ENCODE measurements around the gene CAPN12. TPM values are rescaled to one million over a fixed set of nuclear protein-coding genes. Genes with fewer than 3 reads are reported as not detected.

CAPN12 gene
- total RNA-seq, 3 donors from 2014 or later (not counting 1 experiment from before 2014, with no cell fraction given) = 7.4 to 51.0 (median 26.7) TPM

GRCh38 chr19:38698225-38699026 is 45.8 kb downstream of the CAPN12 start:
- no peaks in the 10 kb centered on the region for H3K27me3 Mint-ChIP-seq (ENCODE audit: low read depth in 2 of 2)
- H3K4me1 ChIP-seq (ENCODE audit: control insufficient read depth, insufficient read depth, low read length) = peaks cover 66% of the 10 kb centered on the region
- no peak for TF ChIP-seq CTCF (IDR thresholded peaks at IDR 0.05)
- H3K4me3 Mint-ChIP-seq = peak overlapping the region; percentile 81
- 71% methylated on average over 22 of the region's 22 CpGs for WGBS (ENCODE audit: insufficient coverage)
- peaks cover 62 to 64% of the 10 kb centered on the region in 2 donors for H3K4me1 Mint-ChIP-seq
- no peak overlapping the region for H3K4me3 ChIP-seq (ENCODE audit: low read length)
- intact Hi-C loops (cut with micrococcal nuclease) = loop anchor here (5.0 kb wide), 1 partner anchor 34 kb away; no protein-coding TSS in a partner anchor
- no peak for DNase-seq
- no peaks in the 10 kb centered on the region for H3K36me3 Mint-ChIP-seq
- peaks cover 38% of the 10 kb centered on the region for H3K36me3 ChIP-seq (ENCODE audit: control insufficient read depth, insufficient read depth, low read length)
- ATAC-seq = no peak
- H3K9me3 ChIP-seq (ENCODE audit: control insufficient read depth, insufficient read depth, low read length) = no peaks in the 10 kb centered on the region
- H3K9me3 Mint-ChIP-seq = no peaks in the 10 kb centered on the region
- H3K27ac Mint-ChIP-seq = peak overlapping the region; percentile 89 to 93
- H3K27me3 ChIP-seq (ENCODE audit: control insufficient read depth, insufficient read depth, low read length) = no peaks in the 10 kb centered on the region
- peak overlapping the region; percentile 14 for H3K27ac ChIP-seq (ENCODE audit: low read length)

- peaks cover 35% of the 10 kb centered on the region for H3K36me3 ChIP-seq (ENCODE audit: control insufficient read depth, insufficient read depth, low read length)
- Mint-ChIP-seq H3K27ac (peak overlapping the region; percentile 89 to 93), H3K27me3 (ENCODE audit: low read depth in 2 of 2) (no peaks in the 10 kb centered on the region), H3K9me3 (no peaks in the 10 kb centered on the region), H3K4me3 (peak overlapping the region; percentile 81), H3K4me1 (peaks cover 70 to 71% of the 10 kb centered on the region in 2 donors), H3K36me3 (no peaks in the 10 kb centered on the region)
- no peak overlapping the region for H3K4me3 ChIP-seq (ENCODE audit: low read length)
- DNase-seq (no peak), ATAC-seq (no peak)
- WGBS (ENCODE audit: insufficient coverage) = 72% methylated on average over 11 of the region's 11 CpGs
- no peaks in the 10 kb centered on the region for H3K9me3 ChIP-seq (ENCODE audit: control insufficient read depth, insufficient read depth, low read length)
- H3K27ac ChIP-seq (ENCODE audit: low read length) = no peak overlapping the region
- H3K4me1 ChIP-seq (ENCODE audit: control insufficient read depth, insufficient read depth, low read length) = peaks cover 74% of the 10 kb centered on the region
- no peaks in the 10 kb centered on the region for H3K27me3 ChIP-seq (ENCODE audit: control insufficient read depth, insufficient read depth, low read length)
- intact Hi-C loops (cut with micrococcal nuclease) = loop anchor here (5.0 kb wide), 1 partner anchor 35 kb away; no protein-coding TSS in a partner anchor
- no peak for TF ChIP-seq CTCF (IDR thresholded peaks at IDR 0.05)
Observed at GRCh38 chr19:38697641-38698071, 46.6 kb downstream of the CAPN12 start.

- H3K4me3 Mint-ChIP-seq = peak overlapping the region; percentile 70
- Histone ChIP-seq H3K4me1 (ENCODE audit: control insufficient read depth, insufficient read depth, low read length) (peaks cover 79% of the 10 kb centered on the region), H3K9me3 (ENCODE audit: control insufficient read depth, insufficient read depth, low read length) (no peaks in the 10 kb centered on the region), H3K27ac (ENCODE audit: low read length) (no peak overlapping the region), H3K36me3 (ENCODE audit: control insufficient read depth, insufficient read depth, low read length) (peaks cover 30% of the 10 kb centered on the region), H3K4me3 (ENCODE audit: low read length) (no peak overlapping the region), H3K27me3 (ENCODE audit: control insufficient read depth, insufficient read depth, low read length) (no peaks in the 10 kb centered on the region)
- no peaks in the 10 kb centered on the region for H3K36me3 Mint-ChIP-seq
- no peak for DNase-seq
- peaks cover 74 to 76% of the 10 kb centered on the region in 2 donors for H3K4me1 Mint-ChIP-seq
- no peak for TF ChIP-seq CTCF (IDR thresholded peaks at IDR 0.05)
- H3K27ac Mint-ChIP-seq = peak overlapping the region; percentile 89 to 93
- intact Hi-C loops (cut with micrococcal nuclease) = loop anchor here (5.0 kb wide), 1 partner anchor 35 kb away; no protein-coding TSS in a partner anchor
- ATAC-seq = no peak
- 93% methylated on average over 6 of the region's 6 CpGs for WGBS (ENCODE audit: insufficient coverage)
- H3K27me3 Mint-ChIP-seq (ENCODE audit: low read depth in 2 of 2) = no peaks in the 10 kb centered on the region
- H3K9me3 Mint-ChIP-seq = no peaks in the 10 kb centered on the region
Observed at GRCh38 chr19:38697197-38697596, 47.1 kb downstream of the CAPN12 start.

All from natural killer cell (primary cell).